K562 (cell line): ENCODE data around the gene RNF112. TPM values are rescaled to one million over a fixed set of nuclear protein-coding genes. Genes with fewer than 3 reads are reported as not detected.

Experiments used
- BCOR ChIP-seq: fragments of 450-650 bp; IDR thresholded peaks from 2 replicates; pipeline ENCODE4 v1.6.1; 2016
- CREBBP ChIP-seq: IDR thresholded peaks from one replicate; pipeline ENCODE4 v1.6.1; 2012; ENCODE audit warnings: low read depth, mild to moderate bottlenecking, control low read depth, inconsistent platforms, low read length
- HDAC8 ChIP-seq: fragments of 450-650 bp; IDR thresholded peaks from 2 replicates; pipeline ENCODE4 v1.6.1; 2016; ENCODE audit warnings: mild to moderate bottlenecking, missing genetic modification characterization, moderate library complexity, missing compliant biosample characterization
- HES1 ChIP-seq: fragments of 450-650 bp; IDR thresholded peaks from 2 replicates; pipeline ENCODE4 v1.6.1; 2016; ENCODE audit warnings: low read depth, mild to moderate bottlenecking, moderate library complexity
- HLTF ChIP-seq: fragments of 450-650 bp; IDR thresholded peaks from 2 replicates; pipeline ENCODE4 v1.6.1; 2016
- HMG20A ChIP-seq: fragments of 450-650 bp; formaldehyde crosslinking; conservative IDR thresholded peaks from 2 replicates; pipeline ENCODE4 v1.4.0; 2020; ENCODE audit warnings: mild to moderate bottlenecking, mixed read lengths
- HMG20B ChIP-seq: fragments of 250-450 bp; sonication (Bioruptor Pico); IDR thresholded peaks from 2 replicates; pipeline ENCODE4 v1.5.0; 2021; ENCODE audit warnings: mild to moderate bottlenecking
- ILK ChIP-seq: fragments of 450-650 bp; IDR thresholded peaks from 2 replicates; pipeline ENCODE4 v1.6.1; 2016; ENCODE audit warnings: missing genetic modification characterization, low read depth, mild to moderate bottlenecking, missing compliant biosample characterization, moderate library complexity, borderline replicate concordance
- IRF2 ChIP-seq: sonication (generic); formaldehyde crosslinking; IDR thresholded peaks from 2 replicates; pipeline ENCODE4 v1.8.1; 2022; ENCODE audit warnings: mild to moderate bottlenecking, missing genetic modification reagents
- KLF6 ChIP-seq: fragments of 250-450 bp; sonication (Bioruptor Pico); IDR thresholded peaks from 2 replicates; pipeline ENCODE4 v1.4.0; 2020; ENCODE audit warnings: mild to moderate bottlenecking, moderate library complexity, borderline replicate concordance
- NEUROD1 ChIP-seq: fragments of 150-350 bp; IDR thresholded peaks from 2 replicates; pipeline ENCODE4 v1.6.1; 2014; ENCODE audit warnings: borderline replicate concordance, low read length, low read depth; ENCODE audit not compliant: partially characterized antibody
- PCBP2 ChIP-seq: fragments of 200-400 bp; formaldehyde crosslinking; IDR thresholded peaks from 2 replicates; pipeline ENCODE4 v1.6.1; 2018; ENCODE audit warnings: low read length, low read depth, mild to moderate bottlenecking, moderate library complexity; ENCODE audit not compliant: poor library complexity, severe bottlenecking
- PHF20 ChIP-seq: fragments of 450-650 bp; IDR thresholded peaks from 2 replicates; pipeline ENCODE4 v1.6.1; 2018; ENCODE audit not compliant: partially characterized antibody
- POLR2G ChIP-seq: fragments of 200-400 bp; formaldehyde crosslinking; IDR thresholded peaks from 2 replicates; pipeline ENCODE4 v1.6.1; 2017; ENCODE audit warnings: low read depth, mild to moderate bottlenecking, antibody characterized with exemption, low read length, moderate library complexity
- POLR2H ChIP-seq: IDR thresholded peaks from 2 replicates; pipeline ENCODE4 v1.6.1; 2016; ENCODE audit warnings: missing genetic modification characterization, low read depth, mild to moderate bottlenecking, control low read depth, missing compliant biosample characterization, moderate library complexity
- POLR3A ChIP-seq: IDR thresholded peaks from 2 replicates; pipeline ENCODE4 v1.6.1; 2011; ENCODE audit warnings: borderline replicate concordance, mild to moderate bottlenecking, moderate library complexity; ENCODE audit not compliant: insufficient read length, insufficient read depth; ENCODE audit errors: extremely low read depth
- RBM22 ChIP-seq: fragments of 200-400 bp; formaldehyde crosslinking; IDR thresholded peaks from 2 replicates; pipeline ENCODE4 v1.6.1; 2018; ENCODE audit warnings: low read length, low read depth; ENCODE audit not compliant: poor library complexity, severe bottlenecking
- SAP30 ChIP-seq: fragments of 200-600 bp; sonication (generic); IDR thresholded peaks from 2 replicates; pipeline ENCODE4 v1.6.1; 2012; ENCODE audit warnings: borderline replicate concordance, low read depth, mild to moderate bottlenecking, moderate library complexity, low read length, control low read depth, inconsistent platforms; ENCODE audit not compliant: insufficient read depth, poor library complexity, severe bottlenecking
- TCFL5 ChIP-seq: fragments of 250-450 bp; sonication (Bioruptor Pico); conservative IDR thresholded peaks from 2 replicates; pipeline ENCODE4 v1.6.1; 2021; ENCODE audit warnings: mild to moderate bottlenecking, moderate library complexity, matching md5 sums
- ZBTB17 ChIP-seq: fragments of 450-650 bp; formaldehyde crosslinking; IDR thresholded peaks from 2 replicates; pipeline ENCODE4 v1.4.0; 2020; ENCODE audit warnings: mild to moderate bottlenecking
- ZC3H8 ChIP-seq: fragments of 450-650 bp; IDR thresholded peaks from 2 replicates; pipeline ENCODE4 v1.6.1; 2017
- ZNF212 ChIP-seq: fragments of 450-650 bp; formaldehyde crosslinking; IDR thresholded peaks from 2 replicates; pipeline ENCODE4 v1.4.0; 2020; ENCODE audit warnings: mild to moderate bottlenecking
- ZNF280A ChIP-seq: fragments of 450-650 bp; IDR thresholded peaks from 2 replicates; pipeline ENCODE4 v1.6.1; 2018; ENCODE audit warnings: mild to moderate bottlenecking, low read depth; ENCODE audit not compliant: partially characterized antibody
- ZNF431 ChIP-seq: sonication (generic); formaldehyde crosslinking; IDR thresholded peaks from 2 replicates; pipeline ENCODE4 v1.8.0; 2022; ENCODE audit warnings: mild to moderate bottlenecking, missing genetic modification reagents
- ZNF444 ChIP-seq: fragments of 250-450 bp; sonication (Bioruptor Pico); IDR thresholded peaks from 2 replicates; pipeline ENCODE4 v1.4.0; 2020; ENCODE audit warnings: mild to moderate bottlenecking, moderate library complexity
- polyA plus RNA-seq, 8 experiments: library from polyadenylated mRNA; depleted of rRNA in 4 of 8; stranded (reverse) in 5 of 8; unstranded in 3 of 8; fragments of >200 nt; fragmentation: Nextera tagmentation in 2 of 8; fragmentation: Illumina TruSeq in 1 of 8; extraction: Ambion mirVana in 2 of 8; extraction: Trizol in 1 of 8; gene quantifications; 2 replicates each; pipeline versions ENCODE4 v1.2.1 to v1.2.3, GENCODE V29; 2011 to 2014; ENCODE audit warnings: inconsistent platforms in 1 of 8, missing spikeins in 1 of 8
- total RNA-seq, 7 experiments: library from RNA; depleted of rRNA in 6 of 7; stranded (reverse); fragments of >200 nt in 6 of 7; fragmentation: Illumina TruSeq in 2 of 7; extraction: Trizol in 2 of 7; gene quantifications; 2 replicates each; pipeline versions ENCODE4 v1.2.1 to v1.2.3, GENCODE V29; 2011 to 2021; ENCODE audit warnings: low replicate concordance in 1 of 7
- TF ChIP-seq, protein P1 (sequence below): sonication (generic); formaldehyde crosslinking; IDR thresholded peaks from 2 replicates; pipeline ENCODE4 v1.8.0; 2022; ENCODE audit warnings: missing genetic modification reagents, mild to moderate bottlenecking, borderline replicate concordance

The RNF112 gene
- total and polyA plus RNA-seq, 9 of the 15 experiments (the other 6 are each of a cell fraction or from before 2014, with no cell fraction given), result 0.05 TPM; not detected in 8

- TF ChIP-seq SAP30 (peak; percentile 34), ZNF280A (no peak), TCFL5 (CRISPR knock-in tag) (no peak), HMG20B (CRISPR knock-in tag) (no peak), POLR2H (tag) (no peak), HDAC8 (tag) (no peak), PHF20 (no peak), POLR2G (peak; percentile 74), RBM22 (peak; percentile 98), POLR3A (no peak), ZNF444 (CRISPR knock-in tag) (no peak), HLTF (no peak), NEUROD1 (peak; percentile 90), HMG20A (CRISPR knock-in tag) (no peak), ZNF212 (CRISPR knock-in tag) (no peak), ILK (tag) (no peak), KLF6 (CRISPR knock-in tag) (no peak), ZNF431 (CRISPR knock-in tag) (no peak), CREBBP (no peak), ZBTB17 (CRISPR knock-in tag) (no peak), IRF2 (CRISPR knock-in tag) (no peak), ZC3H8 (no peak), PCBP2 (no peak), BCOR (no peak), HES1 (peak; percentile 77)
- TF ChIP-seq, protein P1, sequence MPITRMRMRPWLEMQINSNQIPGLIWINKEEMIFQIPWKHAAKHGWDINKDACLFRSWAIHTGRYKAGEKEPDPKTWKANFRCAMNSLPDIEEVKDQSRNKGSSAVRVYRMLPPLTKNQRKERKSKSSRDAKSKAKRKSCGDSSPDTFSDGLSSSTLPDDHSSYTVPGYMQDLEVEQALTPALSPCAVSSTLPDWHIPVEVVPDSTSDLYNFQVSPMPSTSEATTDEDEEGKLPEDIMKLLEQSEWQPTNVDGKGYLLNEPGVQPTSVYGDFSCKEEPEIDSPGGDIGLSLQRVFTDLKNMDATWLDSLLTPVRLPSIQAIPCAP (CRISPR knock-in tag), result no peak
These were observed 48.5 kb upstream of the RNF112 start, which contains the start of gene B9D1 (continued) for GRCh38 chr17:19362277-19363113.
